GM19328 (cell line): Measurements from ENCODE around the gene CISH.

Source experiments
- ATAC-seq: cut with Tn5 transposase; IDR thresholded peaks from one replicate; pipeline ENCODE4 v1.9.1; 2021; ENCODE audit warnings: mild to moderate bottlenecking, moderate library complexity; ENCODE audit not compliant: unreplicated experiment

The CISH gene, protein sequence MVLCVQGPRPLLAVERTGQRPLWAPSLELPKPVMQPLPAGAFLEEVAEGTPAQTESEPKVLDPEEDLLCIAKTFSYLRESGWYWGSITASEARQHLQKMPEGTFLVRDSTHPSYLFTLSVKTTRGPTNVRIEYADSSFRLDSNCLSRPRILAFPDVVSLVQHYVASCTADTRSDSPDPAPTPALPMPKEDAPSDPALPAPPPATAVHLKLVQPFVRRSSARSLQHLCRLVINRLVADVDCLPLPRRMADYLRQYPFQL

GRCh38 chr3:50611464-50612233, at the start of gene CISH:
Gene CISH, minus strand, starts transcription at chr3:50611774. Its CDS starts 124 bp downstream, at chr3:50611650.
- ATAC-seq, result peak; percentile 69

DNA sequence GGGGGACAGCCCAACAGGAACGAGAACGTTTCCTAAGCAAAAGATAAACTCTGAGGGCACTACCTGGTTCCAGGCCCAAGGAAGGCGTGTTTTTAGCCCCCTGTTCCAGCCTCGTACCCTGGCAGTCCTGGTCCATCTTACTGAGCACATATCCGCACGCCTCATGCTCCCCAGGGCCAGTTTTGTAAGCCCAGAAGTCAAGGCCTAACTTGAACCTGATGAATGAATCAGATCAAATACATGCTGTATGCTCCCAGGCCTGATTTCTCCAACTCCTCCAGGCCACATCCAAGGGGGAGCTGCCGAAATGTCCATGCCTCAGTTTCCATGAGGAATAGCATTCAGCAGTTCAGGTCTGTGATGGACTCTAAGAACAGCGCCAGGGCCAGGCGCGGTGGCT, 48.8 kb upstream of the CISH start:
- ATAC-seq, result no peak

GRCh38 chr3:50658831-50659230, 47.3 kb upstream of the CISH start:
- no peak for ATAC-seq

DNA sequence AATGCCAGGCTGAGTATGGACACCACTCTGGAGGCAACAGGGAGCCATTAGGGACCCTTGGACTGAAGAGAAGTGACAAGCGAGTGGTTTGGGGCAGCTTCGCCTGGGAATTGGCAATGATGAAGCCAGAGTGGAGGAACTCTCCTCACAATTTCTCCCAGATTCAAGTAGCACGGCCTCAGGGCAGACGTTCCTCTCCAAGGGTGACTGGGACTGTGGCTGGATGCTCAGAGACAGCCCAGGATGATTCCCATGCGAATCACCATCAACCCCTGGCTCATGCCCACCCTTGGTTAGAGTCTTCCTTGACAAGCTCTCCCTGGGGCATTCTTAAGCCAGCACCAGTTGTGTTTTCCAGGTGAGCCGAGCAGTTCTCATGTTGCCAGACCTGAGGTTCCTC, 46.8 kb upstream of the CISH start:
- no peak for ATAC-seq

DNA sequence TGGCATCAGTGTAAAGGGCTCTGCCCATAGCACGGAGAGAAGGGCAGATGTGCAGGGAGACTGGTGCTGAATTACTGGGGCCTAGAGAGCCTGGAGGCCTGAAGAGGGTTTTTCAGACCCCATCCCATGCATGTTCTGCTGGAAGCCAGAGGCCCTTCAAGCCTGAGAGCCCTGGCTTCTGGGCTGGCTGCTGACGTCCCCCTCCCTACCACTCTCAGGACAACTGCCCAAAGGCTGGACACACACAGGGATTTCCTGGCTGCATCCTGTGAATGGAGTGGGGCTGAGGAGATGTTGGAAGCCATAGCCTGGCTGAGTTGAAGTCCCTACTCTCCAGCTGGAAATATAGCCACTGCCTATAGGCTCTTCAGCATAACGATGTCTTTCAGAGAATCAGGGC, 46.2 kb upstream of the CISH start:
- ATAC-seq, result no peak

DNA sequence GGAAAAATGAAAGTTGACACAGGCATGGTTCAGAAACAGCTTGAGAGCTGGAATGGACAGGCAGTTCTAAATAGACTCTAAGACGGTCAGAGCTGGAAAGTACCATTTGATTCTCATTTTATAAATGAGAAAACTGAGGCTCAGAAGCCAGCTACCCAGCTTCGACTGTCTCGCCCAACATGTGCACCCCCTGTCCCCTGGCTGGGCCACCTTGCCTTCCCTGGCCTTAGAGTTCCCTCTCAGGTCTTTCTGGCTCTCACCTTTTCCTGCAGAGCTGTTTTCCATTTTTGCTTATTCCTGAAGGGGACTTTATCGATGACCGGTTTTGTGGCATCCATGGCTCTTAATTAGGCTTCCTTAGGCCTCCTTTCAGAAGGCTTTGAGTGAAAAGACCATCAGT, 45.8 kb upstream of the CISH start:
- no peak for ATAC-seq

GRCh38 chr3:50656417-50657195, 45.0 kb upstream of the CISH start:
- ATAC-seq, result no peak

- no peak for ATAC-seq
Measured at GRCh38 chr3:50655009-50655830, 43.6 kb upstream of the CISH start.

DNA sequence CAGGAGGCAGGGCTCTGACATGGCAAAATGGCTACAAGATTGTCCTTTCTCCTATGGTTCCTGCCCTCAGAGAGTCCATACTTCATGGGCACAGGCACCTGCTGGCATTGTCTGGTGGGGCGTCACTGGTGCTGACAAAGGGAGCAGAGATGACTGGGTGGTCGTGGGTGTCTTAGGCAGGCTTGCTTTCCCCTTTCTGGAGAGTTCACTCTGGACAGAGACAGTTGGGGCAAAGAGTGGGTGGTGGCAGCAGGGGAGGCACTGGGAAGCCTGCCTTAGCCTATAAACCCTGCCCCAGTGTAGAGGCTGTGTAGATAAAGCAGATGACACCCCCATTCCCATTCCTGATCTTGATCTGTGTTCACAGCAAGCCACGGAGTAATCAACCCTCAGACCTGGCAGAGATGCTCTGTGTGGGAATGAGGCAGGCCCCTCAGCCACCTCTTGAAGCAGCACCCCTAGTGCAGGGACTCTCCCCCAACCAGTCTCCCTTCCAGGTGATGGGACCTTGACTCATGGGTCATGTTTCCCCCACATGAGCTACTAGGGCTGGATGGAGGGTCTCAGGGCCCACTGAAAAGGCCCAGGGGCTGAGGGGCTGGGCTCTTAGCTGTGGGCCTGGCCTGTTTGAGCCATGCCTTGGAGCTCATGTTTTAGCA, 42.5 kb upstream of the CISH start:
- ATAC-seq, result no peak

DNA sequence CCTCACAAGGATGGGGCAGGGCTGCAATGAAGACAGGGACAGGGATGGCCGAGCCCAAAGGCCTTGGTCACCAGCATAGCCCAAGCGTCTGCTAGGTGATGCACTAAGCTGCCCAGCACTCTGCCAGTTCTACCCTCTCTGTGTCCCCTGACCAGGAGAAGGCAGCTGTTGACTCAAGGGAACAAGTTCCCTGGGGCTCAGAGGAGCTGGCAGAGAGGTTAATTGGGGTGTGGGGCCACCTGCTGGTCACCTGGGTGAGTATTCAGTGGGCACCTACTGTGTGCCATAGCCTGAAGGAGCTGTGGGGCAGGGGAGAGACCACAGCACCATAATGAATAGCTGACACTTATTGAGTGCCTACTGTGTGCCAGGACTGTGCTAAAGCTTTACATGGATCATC, 41.1 kb upstream of the CISH start:
- no peak for ATAC-seq

- ATAC-seq, result no peak
Measured at GRCh38 chr3:50651920-50652529, 40.5 kb upstream of the CISH start.

- ATAC-seq, result no peak
Measured at GRCh38 chr3:50651445-50651844, 39.9 kb upstream of the CISH start.

GRCh38 chr3:50650018-50650417, 38.4 kb upstream of the CISH start:
- ATAC-seq, result no peak

- ATAC-seq, result no peak
Measured at GRCh38 chr3:50649451-50649931, 37.9 kb upstream of the CISH start.

DNA sequence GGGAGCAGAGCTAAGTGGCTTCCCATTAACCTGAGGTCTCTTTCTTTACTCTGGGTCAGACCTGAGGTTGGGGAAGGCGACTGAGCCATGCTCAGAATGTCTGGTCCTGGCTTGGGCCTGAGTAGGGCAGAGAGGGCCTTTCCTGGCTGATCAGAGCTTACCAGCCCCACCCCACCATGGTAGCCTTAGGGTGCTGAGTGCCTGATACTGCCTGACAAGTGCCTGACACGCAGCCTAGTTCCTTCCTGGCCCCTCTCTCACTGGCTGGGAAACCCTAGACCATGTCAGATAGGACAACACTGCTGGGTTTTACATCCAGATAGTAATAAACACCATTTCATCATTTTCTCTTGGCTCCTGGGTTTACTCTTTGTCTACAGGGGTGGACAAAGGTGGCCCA, 37.4 kb upstream of the CISH start:
- no peak for ATAC-seq

DNA sequence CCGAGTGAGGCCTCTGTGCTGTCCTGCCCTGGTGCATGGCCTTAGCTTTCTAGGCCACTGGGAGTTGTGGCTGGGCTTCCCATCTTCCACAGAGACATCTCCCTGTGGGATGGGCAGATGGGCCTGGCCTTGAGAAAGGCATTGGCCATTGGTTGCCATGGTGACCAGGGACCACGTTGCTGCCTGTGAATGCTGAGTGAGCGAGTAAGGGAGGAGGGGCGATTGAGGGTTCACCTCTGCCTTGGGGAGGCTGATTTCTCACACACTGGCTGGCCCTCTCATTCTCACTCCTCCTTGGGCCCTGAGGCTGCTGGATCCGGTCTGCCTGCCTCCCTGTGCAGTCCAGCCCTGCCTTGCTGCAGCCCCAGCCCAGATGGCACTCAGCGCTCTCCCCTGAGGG, 36.7 kb upstream of the CISH start:
- no peak for ATAC-seq

GRCh38 chr3:50645378-50645777, 33.8 kb upstream of the CISH start:
- no peak for ATAC-seq

- ATAC-seq, result no peak
Measured at GRCh38 chr3:50644561-50644960, 33.0 kb upstream of the CISH start.

DNA sequence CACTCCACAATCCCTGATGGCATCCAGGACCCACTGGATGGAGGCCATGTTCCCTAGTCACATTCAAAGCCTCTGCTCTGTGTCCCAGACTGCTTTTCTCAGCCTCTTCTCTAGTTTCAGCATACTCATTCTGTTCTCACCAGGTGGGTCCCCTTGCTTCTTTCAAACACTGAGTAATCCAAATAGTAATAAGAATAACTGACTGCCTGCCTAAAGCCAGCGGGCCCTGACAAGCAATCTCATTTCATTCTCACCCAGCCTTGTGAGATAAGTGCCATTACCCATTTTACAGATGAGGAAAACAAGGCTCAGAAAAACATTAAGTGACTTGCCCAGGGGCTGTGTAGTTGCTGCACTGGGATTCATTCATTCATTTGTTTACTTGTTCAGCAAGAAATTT, 30.8 kb upstream of the CISH start:
- no peak for ATAC-seq

- no peak for ATAC-seq
Measured at GRCh38 chr3:50639055-50639494, 27.5 kb upstream of the CISH start.
